Muscle layer of colon (tissue), 2 donors: ENCODE measurements around the gene PDZRN4.
"Not testable (repeated sequence)": the region's sequence is repeated elsewhere in the genome, so short reads cannot be mapped to it uniquely, and the experiment has no call there.

Experiments used
- H3K27ac ChIP-seq: one replicate; pipeline ENCODE4 v1.7.0; 2013; ENCODE audit warnings: low read depth, mild to moderate bottlenecking, low read length, moderate library complexity
- H3K27me3 ChIP-seq, 2 donors: one replicate each; pipeline ENCODE4 v1.7.0; 2013; ENCODE audit warnings: low read length in 2 of 2, mild to moderate bottlenecking in 2 of 2; ENCODE audit not compliant: insufficient read depth in 2 of 2, control insufficient read depth in 1 of 2
- H3K36me3 ChIP-seq: one replicate; pipeline ENCODE4 v1.7.0; 2013; ENCODE audit warnings: mild to moderate bottlenecking, low read length; ENCODE audit not compliant: insufficient read depth
- H3K4me1 ChIP-seq: one replicate; pipeline ENCODE4 v1.7.0; 2013; ENCODE audit warnings: mild to moderate bottlenecking, low read length; ENCODE audit not compliant: insufficient read depth
- H3K4me3 ChIP-seq, 2 donors: one replicate each; pipeline ENCODE4 v1.7.0; 2013; ENCODE audit warnings: low read length in 2 of 2, low read depth in 1 of 2, mild to moderate bottlenecking in 1 of 2, moderate library complexity in 1 of 2
- H3K9ac ChIP-seq: one replicate; pipeline ENCODE4 v1.7.0; 2013; ENCODE audit warnings: low read length
- H3K9me3 ChIP-seq: one replicate; pipeline ENCODE4 v1.7.0; 2013; ENCODE audit warnings: mild to moderate bottlenecking, low read length
- donor health status: abdominal sarcoma.
- donor health status: Adenocarcinoma of cecum.

The PDZRN4 gene

DNA sequence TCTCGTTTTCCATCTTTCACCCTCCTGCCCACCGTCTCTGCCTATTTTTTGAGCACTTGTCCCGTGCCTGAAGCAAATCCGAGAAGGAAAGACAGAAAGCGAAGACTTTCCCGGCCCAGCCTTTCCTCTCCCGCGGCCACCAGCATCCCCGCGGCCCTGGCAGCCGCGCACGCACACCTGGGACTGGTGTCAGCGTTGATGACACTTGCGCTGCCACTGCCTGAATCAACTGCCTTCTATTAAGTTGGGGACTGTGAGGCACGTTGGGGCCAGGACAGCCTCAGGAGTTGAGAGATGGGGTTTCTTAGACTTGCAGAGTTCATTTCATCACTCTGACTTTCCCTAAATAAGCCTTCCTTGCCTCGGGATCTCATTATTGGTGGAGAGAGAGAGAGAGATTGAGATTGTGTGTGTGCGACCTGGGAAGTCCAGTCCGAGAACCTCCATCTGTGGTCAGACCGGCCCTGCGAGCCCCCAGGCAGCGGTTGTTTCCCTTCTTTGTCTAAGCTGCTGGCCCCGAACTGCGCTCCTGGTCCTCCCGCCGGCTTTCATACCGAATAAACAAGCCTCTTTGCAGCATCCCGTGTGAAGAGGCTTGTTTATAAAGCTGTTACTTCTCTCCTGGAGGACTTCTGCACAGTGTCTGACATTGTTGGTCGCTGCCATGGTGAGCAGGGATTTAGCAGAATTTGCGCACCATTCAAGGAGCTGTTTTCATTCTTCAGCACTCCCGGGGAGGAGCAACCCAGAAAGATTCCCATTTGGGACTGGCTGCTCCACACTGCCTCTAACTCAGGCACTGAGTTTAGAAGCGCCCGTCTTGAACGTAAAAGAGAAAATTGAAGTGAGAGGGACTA, 1.5 kb downstream of the PDZRN4 start:
- Histone ChIP-seq H3K36me3 (no peaks in the 10 kb centered on the region), H3K9me3 (no peaks in the 10 kb centered on the region), H3K4me3 (peak overlapping the region; percentile 70 to 91), H3K27me3 (no peaks in the 10 kb centered on the region), H3K27ac (peak overlapping the region; percentile 88), H3K4me1 (peaks cover 33% of the 10 kb centered on the region), H3K9ac (peak overlapping the region; percentile 69)

DNA sequence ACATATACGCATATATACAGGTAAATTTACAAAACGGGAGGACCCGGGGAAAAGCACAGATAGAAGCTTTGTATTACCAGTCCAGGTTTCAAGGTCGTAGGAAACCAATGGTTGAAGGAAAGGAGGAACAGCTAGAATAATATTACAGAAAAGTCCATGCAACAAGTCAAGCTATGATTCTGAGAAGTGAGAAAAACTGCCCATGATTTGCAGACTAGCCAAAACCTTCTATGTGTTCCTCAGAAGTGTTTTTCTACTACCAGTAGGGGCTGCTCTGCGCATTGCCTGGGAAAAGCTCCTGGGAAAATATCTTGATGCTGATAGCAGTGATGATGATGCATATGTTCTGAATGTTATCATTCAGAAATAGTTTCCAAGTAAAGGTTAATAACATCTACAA, 2.2 kb downstream of the PDZRN4 start:
- no peaks in the 10 kb centered on the region for H3K9me3 ChIP-seq
- no peaks in the 10 kb centered on the region for H3K27me3 ChIP-seq
- no peaks in the 10 kb centered on the region for H3K36me3 ChIP-seq
- peak overlapping the region; percentile 69 for H3K9ac ChIP-seq
- H3K4me3 ChIP-seq: peak overlapping the region; percentile 70 to 91
- peaks cover 33% of the 10 kb centered on the region for H3K4me1 ChIP-seq
- peak overlapping the region; percentile 88 for H3K27ac ChIP-seq

DNA sequence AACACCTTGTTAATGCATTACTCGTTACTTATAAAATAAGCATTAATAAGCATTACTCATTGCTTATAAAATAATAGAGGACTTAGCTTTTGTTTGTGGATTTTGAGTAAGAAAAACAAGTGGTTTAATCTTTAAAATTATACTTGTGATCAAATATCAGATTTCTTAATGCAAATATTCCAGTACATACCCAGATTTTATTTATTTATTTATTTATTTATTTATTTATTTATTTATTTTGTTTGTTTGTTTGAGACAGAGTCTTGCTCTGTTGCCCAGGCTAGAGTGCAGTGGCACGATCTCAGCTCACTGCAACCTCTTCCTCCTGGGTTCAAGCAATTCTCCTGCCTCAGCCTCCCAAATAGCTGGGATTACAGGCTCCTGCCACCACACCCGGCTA, 3.4 kb downstream of the PDZRN4 start:
- H3K4me1 ChIP-seq: peaks cover 28% of the 10 kb centered on the region
- H3K4me3 ChIP-seq, H3K27ac ChIP-seq, H3K9me3 ChIP-seq, H3K9ac ChIP-seq, H3K27me3 ChIP-seq, H3K36me3 ChIP-seq: not testable (repeated sequence)

DNA sequence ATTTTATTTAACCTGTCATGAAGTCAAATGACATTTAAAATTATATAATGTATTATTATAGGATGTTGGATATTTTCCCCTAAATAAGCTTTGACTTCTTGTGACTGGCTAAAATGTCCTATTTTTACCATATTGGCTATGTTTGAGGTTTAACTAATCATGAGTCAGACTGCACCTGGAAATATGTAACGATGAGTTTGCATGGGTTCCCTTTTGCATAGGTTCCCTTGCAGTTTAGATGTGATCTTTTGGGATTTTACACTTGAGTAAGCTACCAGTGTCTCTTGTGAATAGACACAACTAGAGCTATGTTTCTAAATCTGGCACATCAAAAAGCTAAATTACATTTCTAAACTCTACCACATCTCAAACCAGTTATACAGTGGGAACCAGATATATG, 5.2 kb downstream of the PDZRN4 start:
- Histone ChIP-seq H3K27me3 (no peaks in the 10 kb centered on the region), H3K27ac (no peak overlapping the region)

DNA sequence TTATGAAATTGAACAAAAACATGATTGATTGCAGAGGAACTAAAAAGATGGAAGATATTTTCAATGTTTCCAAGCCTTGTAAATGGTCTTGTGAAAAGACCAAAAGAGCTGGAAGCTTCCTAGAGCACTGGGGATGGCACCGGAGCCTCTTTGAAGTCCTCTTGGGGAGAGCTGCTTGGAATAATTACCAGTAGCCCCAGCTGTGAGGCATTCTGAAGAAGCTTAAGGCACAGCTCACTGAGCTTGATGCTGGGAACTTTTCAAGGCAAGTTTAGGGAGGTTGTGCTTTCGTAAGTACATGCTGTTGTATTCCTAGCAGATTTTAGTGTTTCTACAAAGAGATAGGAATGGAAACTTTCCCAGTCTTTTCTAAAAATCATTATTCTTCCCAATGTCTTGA, 13.9 kb downstream of the PDZRN4 start:
- Histone ChIP-seq H3K27ac (no peak overlapping the region), H3K9me3 (no peaks in the 10 kb centered on the region), H3K27me3 (no peaks in the 10 kb centered on the region), H3K4me3 (no peak overlapping the region), H3K36me3 (peaks cover 7% of the 10 kb centered on the region), H3K4me1 (peaks cover 32% of the 10 kb centered on the region), H3K9ac (no peak overlapping the region)

More for the DNA sequence above, 5.2 kb downstream of the PDZRN4 start:
- Histone ChIP-seq H3K36me3 (peaks cover 7% of the 10 kb centered on the region), H3K9me3 (no peaks in the 10 kb centered on the region), H3K9ac (no peak overlapping the region), H3K4me3 (no peak overlapping the region), H3K4me1 (peaks cover 14% of the 10 kb centered on the region)

DNA sequence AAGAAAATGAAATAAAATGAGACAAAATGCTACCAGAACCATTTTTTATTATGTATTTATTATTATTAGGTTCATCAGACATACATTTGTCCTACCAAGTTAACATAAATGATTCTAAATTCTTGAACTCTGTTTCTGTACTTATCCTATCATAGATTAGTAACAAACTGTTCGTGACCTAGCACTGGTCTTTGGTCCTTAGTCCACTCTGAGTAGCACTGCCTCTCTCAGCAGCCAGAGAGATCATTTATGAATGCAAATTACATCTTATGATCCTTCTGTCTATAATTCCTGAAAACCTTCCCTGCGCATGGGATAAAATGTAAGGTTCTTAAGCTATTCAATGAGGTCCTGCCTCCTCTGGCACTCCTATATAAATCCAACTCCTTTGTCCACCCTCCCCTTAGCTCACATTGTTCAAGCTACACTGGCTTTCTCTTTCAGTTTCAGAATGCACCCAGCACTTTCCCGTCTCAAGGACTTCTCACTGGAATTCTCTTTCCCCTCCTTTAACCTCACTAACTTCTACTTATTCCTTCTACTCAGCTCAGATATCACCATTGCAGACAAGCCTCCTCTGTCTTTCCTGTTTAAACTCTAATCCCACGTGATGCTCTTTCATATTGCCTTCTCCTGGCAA, 17.1 kb downstream of the PDZRN4 start:
- Histone ChIP-seq H3K36me3 (no peaks in the 10 kb centered on the region), H3K9me3 (no peaks in the 10 kb centered on the region), H3K27me3 (no peaks in the 10 kb centered on the region), H3K9ac (no peak overlapping the region), H3K4me1 (peaks cover 43% of the 10 kb centered on the region), H3K27ac (peak overlapping the region; percentile 26), H3K4me3 (peak overlapping the region in 1 of 2 donors; percentile 41)

DNA sequence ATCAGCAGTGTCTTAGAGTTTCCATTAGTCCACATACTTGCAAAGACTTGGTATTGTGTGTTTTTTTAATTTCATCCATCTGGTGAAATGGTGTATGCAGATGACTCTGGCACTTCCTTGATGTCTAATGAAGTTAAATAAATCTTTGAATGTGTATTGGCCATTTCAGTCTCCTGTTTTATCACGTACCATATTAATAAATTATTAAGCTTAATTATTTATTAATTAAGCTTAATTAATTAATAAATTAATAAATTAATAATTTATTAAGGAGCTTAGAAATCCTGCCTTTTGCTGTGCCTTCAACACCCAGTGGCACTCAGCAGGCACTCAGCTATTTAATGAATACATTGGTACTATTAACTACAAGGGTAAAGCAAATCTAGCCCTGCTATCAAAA, 18.2 kb downstream of the PDZRN4 start:
- Histone ChIP-seq H3K4me1 (peaks cover 47% of the 10 kb centered on the region), H3K4me3 (peak overlapping the region in 1 of 2 donors; percentile 41), H3K9ac (no peak overlapping the region), H3K27me3 (no peaks in the 10 kb centered on the region), H3K36me3 (no peaks in the 10 kb centered on the region), H3K9me3 (no peaks in the 10 kb centered on the region), H3K27ac (peak overlapping the region; percentile 10)

DNA sequence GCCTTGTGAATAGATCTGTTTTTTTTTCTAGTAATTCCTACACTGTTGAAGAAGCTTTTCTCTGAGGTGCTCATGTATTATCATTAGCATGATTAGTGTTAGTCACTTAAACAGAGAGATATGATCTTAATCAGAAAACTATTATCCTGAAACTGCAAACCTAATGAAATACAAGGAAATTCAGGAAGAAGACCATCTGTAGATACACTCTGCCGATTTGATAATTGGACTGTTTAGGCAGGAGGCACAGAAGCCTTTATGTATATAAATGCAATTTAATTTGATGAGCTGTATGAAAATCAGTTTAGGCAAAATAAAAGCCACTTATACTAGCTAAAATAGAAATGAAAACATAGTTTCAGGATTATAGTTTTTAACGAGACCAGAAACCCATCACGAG, 23.3 kb downstream of the PDZRN4 start:
- H3K4me3 ChIP-seq: no peak overlapping the region
- H3K27ac ChIP-seq: no peak overlapping the region
- peaks cover 43% of the 10 kb centered on the region for H3K4me1 ChIP-seq
- no peaks in the 10 kb centered on the region for H3K36me3 ChIP-seq
- no peaks in the 10 kb centered on the region for H3K27me3 ChIP-seq
- no peak overlapping the region for H3K9ac ChIP-seq
- no peaks in the 10 kb centered on the region for H3K9me3 ChIP-seq

DNA sequence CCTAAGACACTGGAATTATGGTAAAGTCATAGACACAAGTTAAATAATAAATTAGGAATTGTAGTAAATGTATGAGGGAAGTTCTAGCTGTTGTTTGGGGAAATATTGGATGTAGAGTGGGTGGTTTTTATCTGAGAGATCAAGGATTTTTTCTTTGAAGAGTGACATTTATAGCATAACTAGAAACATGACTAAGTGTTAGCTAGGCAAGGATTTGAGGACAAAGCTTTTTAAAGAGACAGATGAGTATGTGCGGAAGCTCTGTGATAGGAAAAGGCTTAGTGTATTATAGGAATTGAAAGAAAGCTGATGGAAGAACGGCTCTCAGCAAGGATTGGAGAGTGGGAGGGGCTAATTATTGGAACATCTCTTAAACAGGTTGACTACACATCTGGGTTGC, 24.5 kb downstream of the PDZRN4 start:
- Histone ChIP-seq H3K9me3 (no peaks in the 10 kb centered on the region), H3K36me3 (no peaks in the 10 kb centered on the region), H3K4me3 (no peak overlapping the region), H3K9ac (no peak overlapping the region), H3K27ac (peak overlapping the region; percentile 69), H3K4me1 (peaks cover 46% of the 10 kb centered on the region), H3K27me3 (no peaks in the 10 kb centered on the region)

DNA sequence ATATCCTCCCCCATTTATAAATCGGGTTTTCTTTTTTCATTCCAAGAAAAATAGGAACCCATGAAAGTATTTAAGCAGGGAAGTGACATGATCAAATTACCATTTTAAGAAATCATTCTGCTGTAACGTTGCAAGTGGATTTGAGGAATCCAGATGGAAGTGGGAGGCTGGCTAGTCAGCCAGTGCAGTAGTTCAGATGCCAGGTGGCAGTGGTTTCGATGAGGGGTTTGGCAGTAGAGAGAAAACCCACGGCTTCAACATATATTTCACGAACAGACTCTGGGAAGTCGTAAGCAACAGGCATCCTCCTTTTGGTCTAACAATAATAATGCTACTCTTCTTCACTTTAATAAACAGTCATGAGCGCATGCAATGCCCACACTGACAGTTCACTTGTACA, 25.0 kb downstream of the PDZRN4 start:
- peaks cover 46% of the 10 kb centered on the region for H3K4me1 ChIP-seq
- H3K4me3 ChIP-seq: no peak overlapping the region
- H3K9me3 ChIP-seq: no peaks in the 10 kb centered on the region
- H3K9ac ChIP-seq: no peak overlapping the region
- H3K27ac ChIP-seq: peak overlapping the region; percentile 69
- H3K27me3 ChIP-seq: no peaks in the 10 kb centered on the region
- no peaks in the 10 kb centered on the region for H3K36me3 ChIP-seq

DNA sequence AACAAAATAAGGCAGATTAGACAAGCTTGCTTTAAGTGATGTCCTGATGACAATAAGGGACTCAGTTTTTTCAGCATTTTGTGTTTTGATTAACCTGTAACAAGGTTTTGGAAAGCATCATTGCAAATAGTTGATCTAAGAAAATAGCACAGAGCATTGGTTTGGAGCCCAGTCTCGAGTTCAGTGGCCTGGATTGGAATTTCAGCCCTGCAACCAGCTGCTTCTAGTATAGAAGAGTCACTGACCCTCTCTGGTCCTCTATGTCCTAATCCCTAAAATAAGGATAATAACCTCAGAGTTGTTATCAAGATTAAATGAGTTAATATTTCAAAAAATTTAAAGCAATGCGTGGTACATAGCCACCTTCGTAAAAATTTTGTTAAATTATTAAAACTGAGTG, 25.5 kb downstream of the PDZRN4 start:
- peak overlapping the region; percentile 69 for H3K27ac ChIP-seq
- H3K4me3 ChIP-seq: no peak overlapping the region

More for the DNA sequence above, 25.5 kb downstream of the PDZRN4 start:
- Histone ChIP-seq H3K9me3 (no peaks in the 10 kb centered on the region), H3K27me3 (no peaks in the 10 kb centered on the region), H3K36me3 (no peaks in the 10 kb centered on the region), H3K9ac (no peak overlapping the region), H3K4me1 (peaks cover 44% of the 10 kb centered on the region)
